ENCODE measurements around the gene APP. TPM values are rescaled to one million over a fixed set of nuclear protein-coding genes. Genes with fewer than 3 reads are reported as not detected.

Gene APP
- total RNA-seq, 1 donor = 404 TPM

DNA sequence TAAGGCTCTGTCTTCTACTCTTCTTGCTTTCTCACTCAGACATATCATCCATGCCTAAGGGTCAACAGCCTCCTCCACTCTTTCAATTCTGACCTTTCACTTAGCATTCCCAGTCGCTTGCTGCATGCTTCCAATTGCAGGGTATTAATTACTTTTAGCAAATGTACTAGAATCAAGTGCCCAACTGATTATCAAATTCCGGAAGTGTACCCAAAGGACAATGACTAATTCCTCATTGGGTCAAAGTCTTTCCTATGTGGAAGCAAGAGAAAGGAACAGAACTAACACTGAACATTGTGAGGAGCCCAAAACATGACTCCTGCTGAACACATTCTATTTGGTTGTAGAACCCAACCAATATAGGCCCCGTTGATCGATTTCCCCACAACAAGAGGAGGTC, 101.8 kb downstream of the APP start:
- no peak overlapping the region for H3K4me3 ChIP-seq (ENCODE audit: low read depth, low read length)
- TF ChIP-seq, protein P1, sequence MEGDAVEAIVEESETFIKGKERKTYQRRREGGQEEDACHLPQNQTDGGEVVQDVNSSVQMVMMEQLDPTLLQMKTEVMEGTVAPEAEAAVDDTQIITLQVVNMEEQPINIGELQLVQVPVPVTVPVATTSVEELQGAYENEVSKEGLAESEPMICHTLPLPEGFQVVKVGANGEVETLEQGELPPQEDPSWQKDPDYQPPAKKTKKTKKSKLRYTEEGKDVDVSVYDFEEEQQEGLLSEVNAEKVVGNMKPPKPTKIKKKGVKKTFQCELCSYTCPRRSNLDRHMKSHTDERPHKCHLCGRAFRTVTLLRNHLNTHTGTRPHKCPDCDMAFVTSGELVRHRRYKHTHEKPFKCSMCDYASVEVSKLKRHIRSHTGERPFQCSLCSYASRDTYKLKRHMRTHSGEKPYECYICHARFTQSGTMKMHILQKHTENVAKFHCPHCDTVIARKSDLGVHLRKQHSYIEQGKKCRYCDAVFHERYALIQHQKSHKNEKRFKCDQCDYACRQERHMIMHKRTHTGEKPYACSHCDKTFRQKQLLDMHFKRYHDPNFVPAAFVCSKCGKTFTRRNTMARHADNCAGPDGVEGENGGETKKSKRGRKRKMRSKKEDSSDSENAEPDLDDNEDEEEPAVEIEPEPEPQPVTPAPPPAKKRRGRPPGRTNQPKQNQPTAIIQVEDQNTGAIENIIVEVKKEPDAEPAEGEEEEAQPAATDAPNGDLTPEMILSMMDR (IDR thresholded peaks at IDR 0.05; ENCODE audit: insufficient read depth, low read length) = no peak
- no peak for DNase-seq (ENCODE audit: low read depth)

DNA sequence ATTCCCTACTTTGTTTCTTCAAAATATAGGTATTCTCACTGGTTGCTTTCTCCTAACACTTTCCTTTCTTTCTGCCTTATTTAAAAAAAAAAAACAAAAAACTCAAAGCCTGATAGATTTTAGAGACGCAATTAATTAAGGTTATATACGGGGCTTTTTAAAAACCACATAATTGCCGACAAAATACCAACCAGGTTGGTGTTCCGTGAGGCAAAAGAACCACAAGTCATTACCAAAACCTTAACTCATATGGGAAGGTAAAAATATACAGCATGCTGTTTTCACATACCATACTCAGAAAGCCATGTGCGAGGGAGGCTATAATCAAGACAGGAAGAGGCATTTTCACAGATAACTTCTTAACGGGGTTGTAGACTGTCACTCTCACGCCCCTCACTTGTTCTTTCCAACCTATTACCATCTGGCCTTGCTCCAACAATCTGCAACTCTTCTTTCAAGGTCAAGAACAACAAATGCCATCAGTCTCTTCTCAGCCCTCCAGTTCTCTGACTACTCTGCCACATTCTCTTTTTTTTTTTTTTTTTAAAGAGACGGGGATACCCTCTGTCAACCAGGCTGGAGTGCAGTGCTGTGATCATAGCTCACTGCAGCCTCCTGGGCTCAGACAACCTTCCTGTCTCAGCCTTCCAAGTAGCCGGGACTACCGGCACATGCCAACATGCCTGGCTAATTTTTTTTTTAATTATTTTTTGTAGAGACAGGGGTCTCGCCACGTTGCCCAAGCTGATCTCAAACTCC, 102.6 kb downstream of the APP start:
- no peak overlapping the region for H3K4me3 ChIP-seq (ENCODE audit: low read depth, low read length)
- TF ChIP-seq, protein P1 (IDR thresholded peaks at IDR 0.05; ENCODE audit: insufficient read depth, low read length) = no peak
- DNase-seq (ENCODE audit: low read depth) = no peak

DNA sequence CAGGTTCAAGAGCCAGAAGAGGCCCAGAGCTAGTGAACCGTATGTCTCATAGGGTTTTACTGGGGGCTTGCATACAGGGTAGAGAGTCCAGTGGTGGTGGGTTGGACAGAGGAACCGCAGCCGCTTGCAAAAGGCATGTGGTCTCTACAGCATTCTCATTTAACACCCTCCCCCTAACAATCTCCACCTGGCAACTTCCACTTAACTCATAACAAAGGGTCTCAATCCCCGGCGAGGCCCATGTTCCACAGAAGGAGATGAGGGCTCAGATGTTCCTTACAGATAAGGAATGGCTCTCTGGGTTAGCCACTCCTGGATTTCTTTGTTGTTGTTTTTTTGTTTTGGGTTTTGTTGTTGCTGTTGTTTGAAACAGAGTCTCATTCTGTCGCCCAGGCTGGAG, 106.1 kb downstream of the APP start:
- H3K4me3 ChIP-seq (ENCODE audit: low read depth, low read length) = no peak overlapping the region
- no peak for DNase-seq (ENCODE audit: low read depth)
- TF ChIP-seq, protein P1 (IDR thresholded peaks at IDR 0.05; ENCODE audit: insufficient read depth, low read length) = no peak

DNA sequence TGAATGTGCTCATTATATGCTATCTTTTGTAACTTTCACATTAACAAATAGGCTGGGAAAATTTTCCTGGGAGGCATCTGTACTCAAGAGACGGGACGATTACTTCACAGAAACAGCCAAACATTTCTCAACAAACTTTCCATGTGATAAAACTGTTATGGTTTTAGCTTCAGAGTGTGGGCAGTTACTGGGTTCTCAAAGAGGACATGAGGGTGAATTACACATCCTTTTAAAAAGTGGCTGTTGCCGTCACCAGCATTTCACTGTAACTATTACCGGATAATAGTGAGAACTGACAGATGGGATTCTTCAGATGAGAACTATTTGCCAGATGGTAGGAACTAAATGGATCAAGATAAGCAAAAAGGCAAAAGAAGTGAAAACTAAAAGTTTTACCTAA, 109.1 kb downstream of the APP start:
- peak; percentile 65 for DNase-seq (ENCODE audit: low read depth)
- H3K4me3 ChIP-seq (ENCODE audit: low read depth, low read length) = no peak overlapping the region
- TF ChIP-seq, protein P1 (IDR thresholded peaks at IDR 0.05; ENCODE audit: insufficient read depth, low read length) = no peak

DNA sequence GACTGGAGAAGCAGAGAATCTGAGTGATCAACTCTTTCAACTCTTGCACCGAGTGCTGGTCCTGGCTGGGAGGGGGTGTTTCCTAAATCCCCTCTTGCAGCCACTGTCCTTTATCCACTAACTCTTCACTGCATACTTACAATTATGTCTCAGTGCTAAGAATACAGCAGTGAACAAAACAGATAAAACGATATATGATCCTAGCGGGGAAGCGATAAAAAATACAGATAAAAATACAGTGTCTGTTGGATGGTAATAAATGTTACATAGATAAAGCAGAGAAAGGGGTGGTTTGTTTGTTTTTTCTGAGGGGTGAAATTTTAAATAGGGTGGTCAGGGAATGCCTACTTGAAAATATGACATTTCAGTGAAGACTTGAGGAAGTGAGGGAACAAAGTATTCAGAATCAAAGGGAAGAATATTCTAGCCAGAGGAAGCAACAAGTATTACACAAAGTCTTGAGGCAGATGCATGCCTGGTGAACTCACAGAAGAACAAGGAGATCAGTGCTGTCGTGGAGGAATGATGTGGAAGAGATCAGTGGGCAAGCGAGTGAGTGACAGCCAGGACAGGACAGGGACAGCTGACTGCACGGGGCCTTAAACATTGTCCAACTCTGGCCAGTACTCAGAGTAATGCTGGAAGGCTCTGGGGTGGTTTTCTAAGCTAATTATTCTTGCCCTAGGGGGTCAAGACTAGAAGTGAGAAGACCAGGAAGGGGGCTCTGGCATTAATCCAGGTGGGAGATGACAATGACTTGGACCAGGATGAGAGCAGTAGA, 110.0 kb downstream of the APP start:
- DNase-seq (ENCODE audit: low read depth) = no peak
- TF ChIP-seq, protein P1 (IDR thresholded peaks at IDR 0.05; ENCODE audit: insufficient read depth, low read length) = no peak
- no peak overlapping the region for H3K4me3 ChIP-seq (ENCODE audit: low read depth, low read length)

DNA sequence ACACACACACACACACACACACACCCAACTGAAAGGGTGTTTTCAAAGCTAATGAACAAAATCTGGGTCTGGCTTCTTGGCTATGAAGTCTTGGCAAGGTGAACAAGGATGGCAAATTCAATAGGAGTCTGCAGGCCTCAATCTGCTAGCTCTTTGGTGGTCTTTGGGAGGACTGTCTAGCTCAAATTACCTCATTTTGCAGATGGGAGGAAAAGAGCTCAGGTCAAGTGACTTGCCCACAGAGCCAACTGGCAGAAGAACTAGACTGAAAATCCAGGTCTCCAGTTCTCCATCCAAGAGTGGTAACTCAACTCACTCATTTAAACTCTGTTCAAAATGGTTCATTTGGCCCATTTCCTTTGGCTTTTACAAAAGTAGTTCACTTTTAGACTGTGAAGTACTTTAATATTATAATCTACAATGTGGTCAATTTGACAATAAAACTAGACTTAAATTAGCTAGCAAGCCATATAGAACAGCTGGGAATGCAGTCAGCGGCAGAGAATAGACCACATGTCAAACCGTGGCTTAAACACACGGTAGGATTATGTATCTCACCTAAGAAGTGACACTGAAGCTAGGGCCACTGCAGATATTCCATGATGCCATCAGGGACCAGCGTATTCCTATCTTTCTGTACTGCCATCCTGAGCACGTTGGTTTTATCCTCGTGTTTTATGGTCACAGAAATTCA, 112.9 kb downstream of the APP start:
- TF ChIP-seq, protein P1 (IDR thresholded peaks at IDR 0.05; ENCODE audit: insufficient read depth, low read length) = no peak
- no peak overlapping the region for H3K4me3 ChIP-seq (ENCODE audit: low read depth, low read length)
- no peak for DNase-seq (ENCODE audit: low read depth)
